Hepatocyte (in vitro differentiated cells): ENCODE measurements around the gene WDR45. TPM values are rescaled to one million over a fixed set of nuclear protein-coding genes. Genes with fewer than 3 reads are reported as not detected.

Experiments used
- DNase-seq: peaks from one replicate; pipeline ENCODE4 v3.0.0-alpha.2; 2016; ENCODE audit warnings: low spot score
- H2AFZ ChIP-seq: fragments of 200-600 bp; sonication (generic); 2 replicates; pipeline ENCODE4 v1.6.0; 2016; ENCODE audit warnings: antibody characterized with exemption, mild to moderate bottlenecking
- H3K27ac ChIP-seq: fragments of 200-600 bp; sonication (generic); 2 replicates; pipeline ENCODE4 v1.5.1; 2016; ENCODE audit warnings: mild to moderate bottlenecking
- H3K27me3 ChIP-seq: fragments of 200-600 bp; sonication (generic); 2 replicates; pipeline ENCODE4 v1.6.1; 2016
- H3K36me3 ChIP-seq: fragments of 200-600 bp; sonication (generic); replicated peaks from 2 replicates; pipeline ENCODE4 v1.5.1; 2016; ENCODE audit warnings: low read depth; ENCODE audit not compliant: insufficient read depth
- H3K4me1 ChIP-seq: fragments of 200-600 bp; sonication (generic); 2 replicates; pipeline ENCODE4 v1.5.1; 2016; ENCODE audit warnings: mild to moderate bottlenecking, moderate library complexity; ENCODE audit not compliant: insufficient read depth
- H3K4me2 ChIP-seq: fragments of 200-600 bp; sonication (generic); 2 replicates; pipeline ENCODE4 v1.6.0; 2016
- H3K4me3 ChIP-seq: fragments of 200-600 bp; sonication (generic); 2 replicates; pipeline ENCODE4 v1.5.1; 2016; ENCODE audit warnings: mild to moderate bottlenecking
- H3K79me2 ChIP-seq: fragments of 200-600 bp; sonication (generic); 2 replicates; pipeline ENCODE4 v1.6.0; 2017; ENCODE audit warnings: mild to moderate bottlenecking
- H3K9me2 ChIP-seq: fragments of 200-600 bp; sonication (generic); replicated peaks from 2 replicates; pipeline ENCODE4 v1.6.0; 2017; ENCODE audit warnings: mild to moderate bottlenecking; ENCODE audit not compliant: insufficient read depth
- H3K9me3 ChIP-seq: fragments of 200-600 bp; sonication (generic); 2 replicates; pipeline ENCODE4 v1.5.1; 2016; ENCODE audit warnings: low read depth, mild to moderate bottlenecking
- H4K20me1 ChIP-seq: fragments of 200-600 bp; sonication (generic); 2 replicates; pipeline ENCODE4 v1.6.0; 2016; ENCODE audit warnings: mild to moderate bottlenecking; ENCODE audit not compliant: insufficient read depth, poor library complexity, severe bottlenecking
- CTCF ChIP-seq: fragments of 200-600 bp; sonication (generic); IDR thresholded peaks from 2 replicates; pipeline ENCODE4 v1.5.1; 2016; ENCODE audit warnings: antibody characterized with exemption, mild to moderate bottlenecking; ENCODE audit not compliant: poor library complexity
- EZH2 ChIP-seq: fragments of 200-600 bp; sonication (generic); IDR thresholded peaks from 2 replicates; pipeline ENCODE4 v1.6.1; 2016; ENCODE audit warnings: antibody characterized with exemption, mild to moderate bottlenecking, borderline replicate concordance
- EZH2phosphoT487 ChIP-seq: fragments of 200-600 bp; sonication (generic); IDR thresholded peaks from one replicate; pipeline ENCODE4 v1.6.1; 2018; ENCODE audit warnings: antibody characterized with exemption, mild to moderate bottlenecking, low read depth, moderate library complexity; ENCODE audit not compliant: unreplicated experiment, severe bottlenecking
- WGBS: methylation state at CpG from one replicate; pipeline ENCODE4 v1.1.6; 2016; ENCODE audit warnings: low lambda C conversion rate; ENCODE audit errors: missing lambda C conversion rate; 5-methylcytosine and 5-hydroxymethylcytosine counted together
- polyA plus RNA-seq: library from polyadenylated mRNA; unstranded; fragments of >200 nt; fragmentation: Nextera tagmentation; extraction: Ambion mirVana; gene quantifications from 2 replicates; pipeline ENCODE4 v1.2.1, GENCODE V29; 2016
- total RNA-seq: library from RNA; depleted of rRNA; stranded (reverse); fragments of >200 nt; gene quantifications from 2 replicates; pipeline ENCODE4 v1.2.3, GENCODE V29; 2014

WDR45 gene
- total and polyA plus RNA-seq, 2 experiments from 2014 or later = 59.6 to 67.7 TPM

- H3K4me2 ChIP-seq = no peak overlapping the region
- WGBS = 86% methylated on average over 4 of the region's 4 CpGs
- TF ChIP-seq CTCF (no peak), EZH2 (no peak), EZH2phosphoT487 (no peak)
Measured at GRCh38 chrX:49082271-49082871, 2.7 kb upstream of the WDR45 start.

GRCh38 chrX:49077941-49078340 lies 1.7 kb downstream of the WDR45 start:
- WGBS = 61% methylated on average over 5 of the region's 5 CpGs
- no peaks in the 10 kb centered on the region for H4K20me1 ChIP-seq
- no peaks in the 10 kb centered on the region for H3K4me1 ChIP-seq
- H2AFZ ChIP-seq = no peak overlapping the region
- H3K79me2 ChIP-seq = peaks cover 4% of the 10 kb centered on the region
- no peaks in the 10 kb centered on the region for H3K9me3 ChIP-seq
- H3K27me3 ChIP-seq = no peaks in the 10 kb centered on the region
- H3K4me3 ChIP-seq = no peak overlapping the region
- TF ChIP-seq EZH2phosphoT487 = no peak
- no peak for TF ChIP-seq CTCF
- no peak for TF ChIP-seq EZH2
- no peaks in the 10 kb centered on the region for H3K9me2 ChIP-seq
- no peaks in the 10 kb centered on the region for H3K36me3 ChIP-seq
- H3K27ac ChIP-seq = no peak overlapping the region
- DNase-seq = no peak
- H3K4me2 ChIP-seq = no peak overlapping the region

More at GRCh38 chrX:49082271-49082871, 2.7 kb upstream of the WDR45 start:
- Histone ChIP-seq H3K9me3 (no peaks in the 10 kb centered on the region), H3K4me1 (no peaks in the 10 kb centered on the region), H3K27ac (no peak overlapping the region), H3K27me3 (no peaks in the 10 kb centered on the region), H4K20me1 (no peaks in the 10 kb centered on the region), H3K79me2 (peaks cover 4% of the 10 kb centered on the region), H3K4me3 (no peak overlapping the region), H3K9me2 (no peaks in the 10 kb centered on the region), H3K36me3 (no peaks in the 10 kb centered on the region), H2AFZ (no peak overlapping the region)
- no peak for DNase-seq

- Histone ChIP-seq H3K4me1 (no peaks in the 10 kb centered on the region), H3K27ac (no peak overlapping the region), H3K27me3 (no peaks in the 10 kb centered on the region), H3K9me3 (no peaks in the 10 kb centered on the region), H3K9me2 (no peaks in the 10 kb centered on the region), H3K79me2 (peaks cover 4% of the 10 kb centered on the region), H3K4me3 (no peak overlapping the region), H4K20me1 (no peaks in the 10 kb centered on the region), H3K4me2 (no peak overlapping the region), H3K36me3 (no peaks in the 10 kb centered on the region), H2AFZ (no peak overlapping the region)
- 85% methylated on average over 10 of the region's 13 CpGs for WGBS
- TF ChIP-seq EZH2 (no peak), CTCF (no peak), EZH2phosphoT487 (no peak)
- DNase-seq = no peak
Measured at GRCh38 chrX:49075347-49075746, 4.3 kb downstream of the WDR45 start.
